IPS-15b (cell line): ENCODE results near the gene NGF.

Experiments
- H3K27me3 ChIP-seq: one replicate; pipeline ENCODE4 v1.6.1; 2013; ENCODE audit warnings: low read length; ENCODE audit not compliant: control insufficient read depth, insufficient read depth
- H3K36me3 ChIP-seq: one replicate; pipeline ENCODE4 v1.6.1; 2013; ENCODE audit warnings: low read length; ENCODE audit not compliant: control insufficient read depth, insufficient read depth
- H3K4me1 ChIP-seq: one replicate; pipeline ENCODE4 v1.6.1; 2013; ENCODE audit warnings: mild to moderate bottlenecking, low read length; ENCODE audit not compliant: control insufficient read depth, insufficient read depth
- H3K4me3 ChIP-seq: one replicate; pipeline ENCODE4 v1.5.1; 2013; ENCODE audit warnings: low read depth, low read length
- H3K9ac ChIP-seq: one replicate; pipeline ENCODE4 v1.6.1; 2013; ENCODE audit warnings: low read depth, mild to moderate bottlenecking, low read length
- H3K9me3 ChIP-seq: one replicate; pipeline ENCODE4 v1.6.1; 2013; ENCODE audit warnings: mild to moderate bottlenecking, low read length; ENCODE audit not compliant: control insufficient read depth, insufficient read depth

The NGF gene

GRCh38 chr1:115303364-115303763 lies 34.7 kb downstream of the NGF start:
- Histone ChIP-seq H3K9me3 (no peaks in the 10 kb centered on the region), H3K9ac (no peak overlapping the region)

GRCh38 chr1:115302390-115302961 lies 35.6 kb downstream of the NGF start:
- H3K9ac ChIP-seq: no peak overlapping the region
- no peak overlapping the region for H3K4me3 ChIP-seq
- H3K9me3 ChIP-seq: no peaks in the 10 kb centered on the region
- H3K36me3 ChIP-seq: no peaks in the 10 kb centered on the region
- H3K27me3 ChIP-seq: no peaks in the 10 kb centered on the region
- peaks cover 5% of the 10 kb centered on the region for H3K4me1 ChIP-seq

More at GRCh38 chr1:115303364-115303763, 34.7 kb downstream of the NGF start:
- H3K36me3 ChIP-seq: no peaks in the 10 kb centered on the region
- no peaks in the 10 kb centered on the region for H3K27me3 ChIP-seq
- no peak overlapping the region for H3K4me3 ChIP-seq
- H3K4me1 ChIP-seq: peaks cover 5% of the 10 kb centered on the region

GRCh38 chr1:115301438-115302020 lies 36.5 kb downstream of the NGF start:
- Histone ChIP-seq H3K4me3 (no peak overlapping the region), H3K9ac (no peak overlapping the region), H3K4me1 (peaks cover 5% of the 10 kb centered on the region), H3K27me3 (no peaks in the 10 kb centered on the region), H3K36me3 (no peaks in the 10 kb centered on the region), H3K9me3 (no peaks in the 10 kb centered on the region)

- Histone ChIP-seq H3K9me3 (no peaks in the 10 kb centered on the region), H3K27me3 (no peaks in the 10 kb centered on the region), H3K36me3 (no peaks in the 10 kb centered on the region), H3K4me3 (no peak overlapping the region), H3K4me1 (peaks cover 5% of the 10 kb centered on the region), H3K9ac (no peak overlapping the region)
Measured at GRCh38 chr1:115300087-115300876, 37.8 kb downstream of the NGF start.

- no peak overlapping the region for H3K4me3 ChIP-seq
- no peaks in the 10 kb centered on the region for H3K36me3 ChIP-seq
- H3K9me3 ChIP-seq: no peaks in the 10 kb centered on the region
- H3K27me3 ChIP-seq: no peaks in the 10 kb centered on the region
- no peak overlapping the region for H3K9ac ChIP-seq
- peaks cover 5% of the 10 kb centered on the region for H3K4me1 ChIP-seq
Measured at GRCh38 chr1:115299266-115299665, 38.8 kb downstream of the NGF start.

- Histone ChIP-seq H3K4me1 (peaks cover 5% of the 10 kb centered on the region), H3K27me3 (no peaks in the 10 kb centered on the region), H3K9me3 (no peaks in the 10 kb centered on the region), H3K9ac (no peak overlapping the region), H3K4me3 (no peak overlapping the region), H3K36me3 (no peaks in the 10 kb centered on the region)
Measured at GRCh38 chr1:115296981-115297380, 41.1 kb downstream of the NGF start.

GRCh38 chr1:115295904-115296696 lies 41.9 kb downstream of the NGF start:
- Histone ChIP-seq H3K9ac (no peak overlapping the region), H3K36me3 (no peaks in the 10 kb centered on the region), H3K27me3 (no peaks in the 10 kb centered on the region), H3K4me1 (peaks cover 5% of the 10 kb centered on the region), H3K9me3 (no peaks in the 10 kb centered on the region), H3K4me3 (no peak overlapping the region)

- no peaks in the 10 kb centered on the region for H3K9me3 ChIP-seq
- no peak overlapping the region for H3K9ac ChIP-seq
- H3K27me3 ChIP-seq: no peaks in the 10 kb centered on the region
- H3K36me3 ChIP-seq: no peaks in the 10 kb centered on the region
- no peak overlapping the region for H3K4me3 ChIP-seq
- H3K4me1 ChIP-seq: no peaks in the 10 kb centered on the region
Measured at GRCh38 chr1:115293899-115294298, 44.1 kb downstream of the NGF start.

- Histone ChIP-seq H3K4me3 (no peak overlapping the region), H3K9me3 (no peaks in the 10 kb centered on the region), H3K9ac (no peak overlapping the region), H3K36me3 (no peaks in the 10 kb centered on the region), H3K27me3 (no peaks in the 10 kb centered on the region), H3K4me1 (no peaks in the 10 kb centered on the region)
Measured at GRCh38 chr1:115293006-115293405, 45.0 kb downstream of the NGF start.

GRCh38 chr1:115291741-115292140 lies 46.3 kb downstream of the NGF start:
- Histone ChIP-seq H3K9ac (no peak overlapping the region), H3K9me3 (no peaks in the 10 kb centered on the region), H3K36me3 (no peaks in the 10 kb centered on the region), H3K27me3 (no peaks in the 10 kb centered on the region), H3K4me1 (no peaks in the 10 kb centered on the region), H3K4me3 (no peak overlapping the region)

GRCh38 chr1:115289940-115290339 lies 48.1 kb downstream of the NGF start:
- H3K27me3 ChIP-seq: no peaks in the 10 kb centered on the region
- no peaks in the 10 kb centered on the region for H3K9me3 ChIP-seq
- no peaks in the 10 kb centered on the region for H3K36me3 ChIP-seq
- H3K4me3 ChIP-seq: no peak overlapping the region
- H3K4me1 ChIP-seq: no peaks in the 10 kb centered on the region
- H3K9ac ChIP-seq: no peak overlapping the region
